T-helper 2 cell treated with Interferon-gamma antibody and Interleukin-4, amounts not matched to agents 5 μg/mL and 100 μg/mL, for 36 hours (primary cell): ENCODE results near the gene ASB7.

Experiments
- DNase-seq: peaks from one replicate; pipeline ENCODE4 v3.0.0; 2021; ENCODE audit warnings: low spot score
- H3K27ac Mint-ChIP-seq: one replicate; pipeline ENCODE4 v1.8.0; 2021; ENCODE audit warnings: mild to moderate bottlenecking, mixed read lengths
- H3K27me3 Mint-ChIP-seq: one replicate; pipeline ENCODE4 v1.8.0; 2021; ENCODE audit warnings: low read depth, mixed read lengths
- H3K36me3 Mint-ChIP-seq: one replicate; pipeline ENCODE4 v1.8.0; 2021; ENCODE audit warnings: low read depth, mixed read lengths
- H3K4me1 Mint-ChIP-seq: one replicate; pipeline ENCODE4 v1.8.0; 2021; ENCODE audit warnings: low read depth, mixed read lengths
- H3K4me3 Mint-ChIP-seq: one replicate; pipeline ENCODE4 v1.8.0; 2022; ENCODE audit warnings: mild to moderate bottlenecking, moderate library complexity, mixed read lengths
- H3K9me3 Mint-ChIP-seq: one replicate; pipeline ENCODE4 v1.8.0; 2021; ENCODE audit warnings: mixed read lengths

Gene ASB7

DNA sequence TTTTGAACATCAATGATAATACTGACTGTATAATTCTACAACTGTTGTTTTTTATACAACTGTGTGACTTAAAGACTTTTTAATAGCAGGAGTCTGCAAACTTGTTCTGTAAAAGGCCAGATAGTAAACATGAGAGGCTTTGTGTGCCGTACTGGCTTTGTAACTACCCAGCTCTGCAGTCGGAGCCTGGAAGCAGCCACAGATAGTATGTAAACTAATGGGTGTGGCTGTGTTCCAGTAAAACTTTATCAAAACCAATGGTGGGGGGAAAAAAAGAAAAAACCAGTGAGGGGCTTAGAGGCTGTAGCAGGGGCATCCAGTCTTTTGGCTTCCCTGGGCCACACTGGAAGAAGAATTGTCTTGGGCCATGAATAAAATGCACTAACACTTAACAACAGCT, 11.9 kb downstream of the ASB7 start:
- no peak for DNase-seq
- H3K4me1 Mint-ChIP-seq = peaks cover 2% of the 10 kb centered on the region
- H3K27ac Mint-ChIP-seq = no peak overlapping the region
- no peak overlapping the region for H3K4me3 Mint-ChIP-seq
- H3K36me3 Mint-ChIP-seq = peaks cover 56% of the 10 kb centered on the region
- no peaks in the 10 kb centered on the region for H3K9me3 Mint-ChIP-seq
- H3K27me3 Mint-ChIP-seq = no peaks in the 10 kb centered on the region

DNA sequence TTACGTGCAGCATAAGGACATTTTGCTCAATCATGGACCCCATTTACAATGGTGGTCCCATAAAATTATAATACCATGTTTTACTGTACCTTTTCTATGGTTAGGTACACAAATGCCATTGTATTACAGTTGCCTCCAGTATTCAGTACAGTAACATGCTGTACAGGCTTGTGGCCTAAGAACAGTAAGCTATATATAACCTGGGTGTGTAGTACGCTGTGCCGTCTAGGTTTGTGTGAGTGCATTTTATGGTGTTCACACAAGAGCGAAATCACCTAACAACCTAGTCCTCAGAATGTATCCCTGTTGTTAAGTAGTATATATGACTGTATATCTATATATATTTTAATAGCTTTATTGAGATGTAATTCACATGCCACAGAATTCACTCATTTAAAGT, 12.5 kb downstream of the ASB7 start:
- H3K9me3 Mint-ChIP-seq = no peaks in the 10 kb centered on the region
- no peak overlapping the region for H3K27ac Mint-ChIP-seq
- peaks cover 54% of the 10 kb centered on the region for H3K36me3 Mint-ChIP-seq
- DNase-seq = no peak
- no peaks in the 10 kb centered on the region for H3K27me3 Mint-ChIP-seq
- peaks cover 2% of the 10 kb centered on the region for H3K4me1 Mint-ChIP-seq
- no peak overlapping the region for H3K4me3 Mint-ChIP-seq

DNA sequence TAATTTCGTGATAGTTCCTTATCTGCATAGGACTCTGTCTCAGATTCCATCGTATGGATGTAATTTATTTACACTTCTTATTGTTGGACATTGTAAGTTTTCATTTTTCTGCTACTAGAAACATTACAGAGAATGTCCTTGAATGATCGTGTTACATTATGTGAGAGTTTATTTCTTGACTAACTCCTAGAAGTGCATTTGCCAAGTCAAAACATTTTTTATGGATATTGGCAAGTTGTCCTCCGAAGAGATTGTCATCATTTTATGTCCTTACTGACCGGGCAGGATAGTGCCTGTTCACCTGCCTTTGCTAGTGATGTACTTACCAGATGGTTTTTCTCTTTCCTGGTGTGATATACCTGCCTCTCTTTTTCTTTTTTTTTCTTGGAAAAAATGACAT, 13.4 kb downstream of the ASB7 start:
- H3K27ac Mint-ChIP-seq = no peak overlapping the region
- H3K36me3 Mint-ChIP-seq = peaks cover 53% of the 10 kb centered on the region
- no peak overlapping the region for H3K4me3 Mint-ChIP-seq
- peaks cover 2% of the 10 kb centered on the region for H3K4me1 Mint-ChIP-seq
- H3K27me3 Mint-ChIP-seq = no peaks in the 10 kb centered on the region
- no peak for DNase-seq
- no peaks in the 10 kb centered on the region for H3K9me3 Mint-ChIP-seq

DNA sequence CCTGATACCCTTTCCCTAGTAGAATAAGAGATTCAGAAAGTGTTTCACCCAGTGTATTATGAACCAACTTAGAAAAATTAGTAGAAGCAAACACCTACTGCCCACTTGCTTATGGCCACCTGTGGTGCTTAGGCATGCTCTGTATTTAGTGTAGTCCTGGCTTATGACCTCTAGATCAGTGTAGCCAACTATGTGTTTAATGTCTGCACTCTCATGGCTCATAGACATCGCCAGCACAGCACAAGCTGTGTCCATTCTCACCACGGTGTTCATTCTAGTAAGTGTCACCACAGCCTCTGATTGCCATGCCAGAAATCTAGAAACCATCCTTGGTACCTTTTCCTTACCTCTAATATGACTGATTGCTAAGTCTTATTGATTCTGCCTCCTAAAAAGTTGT, 14.3 kb downstream of the ASB7 start:
- H3K4me1 Mint-ChIP-seq = peaks cover 2% of the 10 kb centered on the region
- no peak for DNase-seq
- H3K9me3 Mint-ChIP-seq = no peaks in the 10 kb centered on the region
- H3K36me3 Mint-ChIP-seq = peaks cover 53% of the 10 kb centered on the region
- no peak overlapping the region for H3K27ac Mint-ChIP-seq
- H3K27me3 Mint-ChIP-seq = no peaks in the 10 kb centered on the region
- H3K4me3 Mint-ChIP-seq = no peak overlapping the region

DNA sequence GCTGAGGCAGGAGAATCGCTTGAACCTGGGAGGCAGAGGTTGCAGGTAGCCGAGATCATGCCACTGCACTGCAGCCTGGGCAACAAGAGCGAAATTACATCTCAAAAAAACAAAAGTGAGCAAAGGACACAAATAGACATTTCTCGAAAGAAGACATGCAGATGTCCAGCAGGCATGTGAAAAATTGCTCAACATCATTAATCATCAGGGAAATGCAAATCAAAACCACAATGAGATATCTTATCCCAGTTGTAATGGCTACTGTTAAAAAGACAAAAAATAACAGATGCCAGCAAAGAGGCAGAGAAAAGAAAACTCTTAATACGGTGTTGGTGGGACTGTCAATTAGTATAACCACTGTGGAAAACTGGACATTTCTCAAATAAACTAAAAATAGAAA, 20.9 kb downstream of the ASB7 start:
- no peaks in the 10 kb centered on the region for H3K9me3 Mint-ChIP-seq
- peaks cover 2% of the 10 kb centered on the region for H3K4me1 Mint-ChIP-seq
- H3K27ac Mint-ChIP-seq = no peak overlapping the region
- H3K4me3 Mint-ChIP-seq = no peak overlapping the region
- no peak for DNase-seq
- no peaks in the 10 kb centered on the region for H3K27me3 Mint-ChIP-seq
- peaks cover 30% of the 10 kb centered on the region for H3K36me3 Mint-ChIP-seq

DNA sequence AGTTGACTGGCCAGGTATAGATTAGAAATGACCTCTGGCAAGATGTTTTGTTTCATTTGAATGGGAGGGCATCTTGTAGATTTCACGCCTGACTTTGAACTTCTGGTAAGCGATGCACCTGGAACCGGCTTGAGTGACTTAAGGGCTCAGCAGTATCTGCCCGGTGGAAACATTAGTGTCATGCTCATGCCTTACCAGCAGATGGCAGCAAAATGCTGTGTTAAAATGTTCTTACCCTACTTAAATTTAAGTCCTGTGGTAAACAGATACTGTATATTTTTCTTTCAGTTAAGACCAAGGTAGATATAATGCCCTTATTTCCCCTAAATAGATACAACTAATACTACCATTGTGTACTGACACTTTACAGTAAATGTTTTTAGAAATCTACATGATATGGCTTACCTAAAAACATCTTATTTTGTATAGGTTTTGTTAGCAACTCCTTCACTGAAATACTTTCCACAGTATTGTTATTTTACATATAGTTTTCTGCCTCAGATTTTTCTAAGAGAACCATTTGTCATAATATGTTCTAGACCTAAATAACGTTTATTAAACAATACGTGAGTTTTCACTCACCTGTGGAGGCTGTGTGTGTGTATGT, 25.5 kb downstream of the ASB7 start:
- Mint-ChIP-seq H3K36me3 (peaks cover 18% of the 10 kb centered on the region), H3K4me3 (no peak overlapping the region), H3K9me3 (no peaks in the 10 kb centered on the region), H3K27ac (no peak overlapping the region), H3K27me3 (no peaks in the 10 kb centered on the region), H3K4me1 (peaks cover 2% of the 10 kb centered on the region)
- DNase-seq = peak; percentile 47

DNA sequence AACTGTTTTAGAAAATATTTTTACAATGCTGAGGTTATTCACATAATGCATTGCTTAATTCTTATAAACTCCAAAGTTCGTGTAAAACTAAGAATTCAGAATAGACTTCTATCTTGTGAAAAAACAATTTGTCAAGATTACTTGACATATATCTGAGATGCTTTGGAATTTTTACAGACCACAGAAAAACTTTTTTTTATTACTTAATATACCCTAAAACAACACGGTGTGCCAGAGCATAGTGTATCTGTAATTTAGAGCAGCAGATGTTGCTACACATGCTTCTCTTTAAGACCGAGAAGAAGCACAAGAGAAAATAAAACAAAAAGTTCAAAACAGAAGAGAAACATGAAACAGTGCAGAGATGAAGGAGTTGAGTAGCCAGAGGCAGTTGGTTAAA, 26.4 kb downstream of the ASB7 start:
- Mint-ChIP-seq H3K27ac (no peak overlapping the region), H3K36me3 (peaks cover 19% of the 10 kb centered on the region), H3K4me1 (peaks cover 3% of the 10 kb centered on the region), H3K4me3 (no peak overlapping the region), H3K9me3 (no peaks in the 10 kb centered on the region), H3K27me3 (no peaks in the 10 kb centered on the region)
- no peak for DNase-seq

DNA sequence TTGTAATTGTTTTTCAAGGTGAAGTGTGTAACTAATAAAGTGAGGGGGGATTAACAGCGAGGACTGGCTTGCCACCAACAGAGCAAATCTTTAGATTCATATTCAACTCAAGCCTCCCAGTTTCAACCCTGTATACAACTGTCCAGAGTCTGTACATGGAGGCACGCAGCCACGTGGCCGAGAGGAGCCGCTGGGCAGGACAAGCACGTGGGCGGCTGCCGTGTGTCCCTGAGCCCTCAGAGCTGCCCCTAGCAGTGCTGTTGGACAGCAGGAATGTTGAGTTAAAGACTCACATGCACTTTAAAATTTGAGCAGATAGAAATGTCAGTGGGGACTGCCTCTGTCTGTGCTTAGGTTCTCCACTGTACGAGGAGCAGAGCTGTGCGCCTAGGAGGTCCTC, 29.4 kb downstream of the ASB7 start:
- H3K27ac Mint-ChIP-seq = no peak overlapping the region
- peaks cover 21% of the 10 kb centered on the region for H3K36me3 Mint-ChIP-seq
- peaks cover 6% of the 10 kb centered on the region for H3K4me1 Mint-ChIP-seq
- H3K9me3 Mint-ChIP-seq = no peaks in the 10 kb centered on the region
- DNase-seq = no peak
- no peak overlapping the region for H3K4me3 Mint-ChIP-seq
- H3K27me3 Mint-ChIP-seq = no peaks in the 10 kb centered on the region

DNA sequence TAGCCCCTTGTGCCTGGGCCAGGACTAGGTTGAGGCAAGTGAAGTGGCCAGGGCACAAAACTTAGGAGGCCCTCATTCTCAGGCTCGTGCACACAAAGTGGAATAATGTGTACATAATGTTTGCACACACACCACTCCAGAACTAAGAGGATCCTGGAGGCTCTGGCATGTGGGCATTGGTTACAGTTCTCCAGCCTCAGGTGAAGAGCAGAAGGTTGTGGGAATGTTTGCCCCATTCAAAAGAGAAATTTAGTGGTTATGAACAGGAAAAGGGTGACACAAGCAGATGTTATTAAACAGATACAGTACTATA, 31.3 kb downstream of the ASB7 start:
- Mint-ChIP-seq H3K4me1 (peaks cover 4% of the 10 kb centered on the region), H3K36me3 (peaks cover 17% of the 10 kb centered on the region), H3K9me3 (no peaks in the 10 kb centered on the region), H3K4me3 (no peak overlapping the region), H3K27me3 (no peaks in the 10 kb centered on the region), H3K27ac (no peak overlapping the region)
- DNase-seq = no peak

DNA sequence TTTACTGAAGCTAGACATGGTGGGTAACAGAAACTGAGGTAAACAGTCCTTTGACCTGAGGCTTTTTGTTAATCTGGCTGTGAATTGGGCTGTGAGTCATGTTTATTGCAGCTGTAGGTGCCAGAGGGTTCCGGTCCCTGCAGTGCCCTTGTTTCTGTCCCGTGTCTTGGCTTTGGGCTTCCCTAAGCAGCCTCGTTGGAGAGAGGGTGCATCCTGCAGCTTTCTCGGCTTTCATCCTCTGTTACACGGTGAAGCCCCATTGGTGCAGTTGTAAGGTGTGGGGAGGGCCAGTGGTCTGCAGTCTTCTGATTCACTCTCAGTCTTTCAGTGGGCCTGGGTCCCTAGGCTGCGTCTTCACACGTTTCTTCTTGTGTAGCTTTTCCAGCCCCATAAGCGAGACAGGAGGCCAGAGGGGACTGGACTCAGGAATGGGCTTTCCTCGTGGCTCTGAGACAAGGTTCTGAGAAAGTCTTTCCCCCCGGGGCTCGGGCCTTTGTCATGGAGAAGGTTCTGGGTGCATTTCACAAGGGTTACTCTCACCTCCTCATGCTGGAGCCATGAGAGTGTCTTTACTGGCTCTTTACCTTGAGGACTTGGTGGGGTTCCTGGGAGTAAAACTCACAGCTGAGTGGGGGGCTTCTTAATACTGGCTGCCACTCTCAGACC, 33.1 kb downstream of the ASB7 start:
- Mint-ChIP-seq H3K27me3 (no peaks in the 10 kb centered on the region), H3K27ac (no peak overlapping the region), H3K4me1 (peaks cover 4% of the 10 kb centered on the region), H3K4me3 (no peak overlapping the region), H3K9me3 (no peaks in the 10 kb centered on the region), H3K36me3 (peaks cover 7% of the 10 kb centered on the region)
- no peak for DNase-seq

DNA sequence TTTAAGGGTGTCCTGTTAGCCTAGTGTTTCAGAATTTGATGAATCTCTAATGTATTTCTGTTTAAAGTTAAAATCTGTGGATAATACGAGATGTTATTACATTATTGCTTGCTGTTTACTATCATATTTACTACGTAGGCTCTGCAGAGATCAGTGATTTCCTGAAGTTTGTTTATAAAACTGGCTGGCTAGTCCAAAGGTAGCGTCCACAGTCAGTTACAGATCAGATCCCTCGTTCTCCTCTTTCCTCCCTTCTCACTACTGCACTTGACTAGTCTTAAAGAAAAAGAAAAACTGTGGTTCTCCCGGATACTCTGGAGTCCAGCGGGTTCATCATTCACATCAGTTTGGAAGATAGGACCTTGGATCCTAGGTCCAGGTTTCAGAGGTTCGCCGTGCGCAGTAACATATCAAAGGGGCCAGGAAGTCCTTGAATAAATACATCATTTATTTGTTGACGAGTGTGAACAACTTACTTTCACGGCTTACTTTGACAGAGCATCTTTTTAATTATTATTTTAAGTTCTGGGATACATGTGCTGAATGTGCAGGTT, 35.9 kb downstream of the ASB7 start:
- peaks cover 2% of the 10 kb centered on the region for H3K36me3 Mint-ChIP-seq
- H3K4me1 Mint-ChIP-seq = peaks cover 4% of the 10 kb centered on the region
- H3K27me3 Mint-ChIP-seq = no peaks in the 10 kb centered on the region
- no peak for DNase-seq
- no peak overlapping the region for H3K4me3 Mint-ChIP-seq
- H3K9me3 Mint-ChIP-seq = no peaks in the 10 kb centered on the region
- H3K27ac Mint-ChIP-seq = no peak overlapping the region

DNA sequence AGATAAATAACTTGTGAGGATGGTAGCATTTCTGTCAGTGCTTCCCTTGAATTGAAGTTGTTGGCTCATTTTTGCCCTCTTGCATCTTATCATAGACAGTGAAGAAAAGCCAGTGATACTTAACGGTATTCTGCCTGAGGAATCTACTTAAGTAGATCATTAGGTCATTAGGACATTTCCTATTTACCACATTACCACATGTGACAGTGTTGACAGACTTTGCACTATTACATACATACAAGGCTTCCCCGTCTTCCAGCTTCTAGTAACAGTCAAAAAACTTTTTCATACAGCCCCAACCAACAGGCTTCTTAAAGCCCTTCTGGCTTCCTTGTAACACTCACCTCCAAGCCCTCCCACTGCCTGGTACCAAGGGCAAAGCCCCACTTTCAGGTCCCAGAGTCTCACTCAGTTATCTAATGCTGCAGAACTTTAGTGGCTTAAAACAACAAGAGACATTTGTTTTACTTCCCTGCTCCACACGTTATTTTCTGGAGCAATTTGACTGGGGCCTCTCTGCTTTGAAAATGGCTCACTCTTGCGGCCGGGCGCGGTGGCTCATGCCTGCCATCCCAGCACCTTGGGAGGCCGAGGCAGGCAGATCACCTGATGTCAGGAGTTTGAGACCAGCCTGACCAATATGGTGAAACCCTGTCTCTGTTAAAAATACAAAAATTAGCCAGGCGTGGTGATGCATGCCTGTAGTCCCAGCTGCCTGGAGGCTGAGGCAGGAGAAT, 40.0 kb downstream of the ASB7 start:
- Mint-ChIP-seq H3K4me3 (no peak overlapping the region), H3K36me3 (peaks cover 1% of the 10 kb centered on the region), H3K27me3 (no peaks in the 10 kb centered on the region), H3K9me3 (no peaks in the 10 kb centered on the region), H3K4me1 (no peaks in the 10 kb centered on the region), H3K27ac (no peak overlapping the region)
- DNase-seq = no peak

DNA sequence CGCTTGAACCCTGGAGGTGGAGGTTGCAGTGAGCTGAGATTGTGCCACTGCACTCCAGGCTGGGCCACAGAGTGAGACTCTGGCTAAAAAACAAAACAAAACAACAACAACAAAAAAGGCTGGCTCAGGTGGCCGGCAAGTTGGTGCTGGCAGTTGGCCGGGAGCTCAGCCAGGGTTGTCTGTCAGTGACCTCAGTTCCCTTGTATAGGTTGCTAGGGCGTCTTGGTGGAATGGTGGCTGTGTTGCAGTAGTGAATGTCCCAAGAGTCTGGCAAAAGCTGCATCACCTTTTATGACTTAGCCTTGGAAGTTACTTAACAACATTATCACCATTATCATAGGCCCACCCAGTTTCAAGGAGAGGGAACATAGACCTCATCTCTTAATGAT, 40.6 kb downstream of the ASB7 start:
- Mint-ChIP-seq H3K9me3 (no peaks in the 10 kb centered on the region), H3K36me3 (peaks cover 1% of the 10 kb centered on the region), H3K4me3 (no peak overlapping the region), H3K4me1 (no peaks in the 10 kb centered on the region), H3K27me3 (no peaks in the 10 kb centered on the region), H3K27ac (no peak overlapping the region)
- DNase-seq = no peak

DNA sequence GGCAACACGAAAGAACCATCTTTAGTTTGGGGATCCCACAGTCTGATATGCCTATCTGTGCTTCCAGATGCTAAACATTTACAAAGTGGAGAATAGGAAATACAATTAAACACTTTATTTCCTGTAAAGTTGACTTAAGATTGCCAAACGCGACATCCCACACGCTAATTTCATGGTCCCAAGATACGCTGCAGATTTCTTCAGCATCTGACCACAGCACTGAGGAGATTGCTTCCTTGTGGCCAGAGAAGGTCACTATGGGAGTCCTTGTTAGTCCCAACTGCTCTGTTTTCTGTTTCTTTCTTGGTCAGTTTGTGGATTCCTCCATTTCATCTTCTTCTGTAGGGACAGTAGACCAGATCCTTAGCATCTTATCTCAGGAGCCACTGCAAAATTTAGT, 43.3 kb downstream of the ASB7 start:
- no peak overlapping the region for H3K4me3 Mint-ChIP-seq
- H3K36me3 Mint-ChIP-seq = peaks cover 4% of the 10 kb centered on the region
- no peaks in the 10 kb centered on the region for H3K9me3 Mint-ChIP-seq
- H3K27me3 Mint-ChIP-seq = no peaks in the 10 kb centered on the region
- no peaks in the 10 kb centered on the region for H3K4me1 Mint-ChIP-seq
- H3K27ac Mint-ChIP-seq = no peak overlapping the region
- no peak for DNase-seq
